Sigmoid colon (tissue), 4 donors: Measurements from ENCODE around the gene ABI3BP.

Experiments
- CTCF ChIP-seq, 4 experiments: fragments of 450-650 bp in 3 of 4; fragments of 200-600 bp in 1 of 4; IDR thresholded peaks; one replicate each; pipeline ENCODE4 v1.5.1; 2016 to 2019; ENCODE audit warnings: antibody characterized with exemption in 4 of 4, mild to moderate bottlenecking in 3 of 4, moderate library complexity in 2 of 4
- EP300 ChIP-seq, 4 donors: sonication (generic); formaldehyde crosslinking; IDR thresholded peaks; one replicate each; pipeline ENCODE4 v1.6.1; 2017; ENCODE audit warnings: antibody characterized with exemption in 4 of 4
- POLR2A ChIP-seq, 2 donors: fragments of 450-650 bp; IDR thresholded peaks; one replicate each; pipeline ENCODE4 v1.6.1; 2016; ENCODE audit warnings: antibody characterized with exemption in 2 of 2, mild to moderate bottlenecking in 2 of 2, moderate library complexity in 2 of 2
- POLR2AphosphoS5 ChIP-seq, 4 donors: sonication (generic); formaldehyde crosslinking; IDR thresholded peaks; one replicate each; pipeline ENCODE4 v1.6.1; 2017; ENCODE audit warnings: antibody characterized with exemption in 4 of 4

GRCh38 chr3:100882571-100882984 lies 110.6 kb downstream of the ABI3BP start:
- TF ChIP-seq CTCF (IDR thresholded peaks at IDR 0.05) (no peak), POLR2A (IDR thresholded peaks at IDR 0.05) (no peak), POLR2AphosphoS5 (IDR thresholded peaks at IDR 0.05) (no peak), EP300 (IDR thresholded peaks at IDR 0.05) (no peak)
